Mesenchymal stem cell (in vitro differentiated cells and primary cell): Measurements from ENCODE around the gene USP20.

Experiments
- DNase-seq: peaks from one replicate; pipeline ENCODE4 v3.0.0-alpha.2; 2013
- H2AFZ ChIP-seq: one replicate; pipeline ENCODE4 v1.6.1; 2013; ENCODE audit warnings: low read depth, mild to moderate bottlenecking, control low read depth, inconsistent platforms, low read length, moderate library complexity
- H2AK5ac ChIP-seq: 2 replicates; pipeline ENCODE4 v1.6.1; 2013; ENCODE audit warnings: low read length, moderate library complexity, mild to moderate bottlenecking, inconsistent platforms; ENCODE audit not compliant: severe bottlenecking
- H2BK120ac ChIP-seq: one replicate; pipeline ENCODE4 v1.6.1; 2013; ENCODE audit warnings: low read depth, mild to moderate bottlenecking, inconsistent platforms, low read length, moderate library complexity
- H2BK12ac ChIP-seq, 2 experiments: one replicate each; pipeline ENCODE4 v1.6.1; 2013; ENCODE audit warnings: inconsistent platforms in 2 of 2, low read length in 2 of 2, mild to moderate bottlenecking in 2 of 2, moderate library complexity in 2 of 2, control low read depth in 1 of 2
- H2BK15ac ChIP-seq: one replicate; pipeline ENCODE4 v1.6.1; 2013; ENCODE audit warnings: mild to moderate bottlenecking, low read depth, inconsistent platforms; ENCODE audit not compliant: poor library complexity, severe bottlenecking
- H2BK5ac ChIP-seq: 2 replicates; pipeline ENCODE4 v1.6.1; 2013; ENCODE audit warnings: low read depth, mild to moderate bottlenecking, low read length, control low read depth, inconsistent platforms; ENCODE audit not compliant: poor library complexity, severe bottlenecking
- H3K14ac ChIP-seq, 2 experiments: one replicate each; pipeline ENCODE4 v1.6.1; 2013; ENCODE audit warnings: inconsistent platforms in 2 of 2, low read length in 2 of 2, control low read depth in 1 of 2, mild to moderate bottlenecking in 1 of 2, moderate library complexity in 1 of 2
- H3K18ac ChIP-seq, 2 experiments: one replicate each; pipeline ENCODE4 v1.6.1; 2013; ENCODE audit warnings: inconsistent platforms in 2 of 2, low read length in 2 of 2, control low read depth in 1 of 2, low read depth in 1 of 2, mild to moderate bottlenecking in 1 of 2
- H3K23ac ChIP-seq, 2 experiments: one replicate each; pipeline ENCODE4 v1.6.1; 2013; ENCODE audit warnings: inconsistent platforms in 2 of 2, low read length in 2 of 2, mild to moderate bottlenecking in 2 of 2, moderate library complexity in 2 of 2, control low read depth in 1 of 2
- H3K27ac ChIP-seq: 2 replicates; pipeline ENCODE4 v1.5.1; 2013; ENCODE audit warnings: mild to moderate bottlenecking, moderate library complexity, low read length, control low read depth, inconsistent platforms; ENCODE audit not compliant: poor library complexity, severe bottlenecking
- H3K27me3 ChIP-seq, 2 experiments: 2 replicates each; pipeline versions ENCODE4 v1.6.1 to v1.7.0; 2013; ENCODE audit warnings: low read length in 2 of 2, mild to moderate bottlenecking in 2 of 2, moderate library complexity in 2 of 2, control low read depth in 1 of 2, inconsistent platforms in 1 of 2; ENCODE audit not compliant: control insufficient read depth in 1 of 2, insufficient read depth in 1 of 2
- H3K36me3 ChIP-seq, 2 experiments: 2 replicates each; pipeline versions ENCODE4 v1.6.1 to v1.7.0; 2013; ENCODE audit warnings: low read length in 2 of 2, control low read depth in 1 of 2, inconsistent platforms in 1 of 2, low read depth in 1 of 2, mild to moderate bottlenecking in 1 of 2; ENCODE audit not compliant: insufficient read depth in 2 of 2, control insufficient read depth in 1 of 2
- H3K4ac ChIP-seq, 2 experiments: one replicate each; pipeline ENCODE4 v1.6.1; 2013; ENCODE audit warnings: inconsistent platforms in 2 of 2, low read length in 2 of 2, mild to moderate bottlenecking in 2 of 2, moderate library complexity in 2 of 2, control low read depth in 1 of 2, low read depth in 1 of 2
- H3K4me1 ChIP-seq: 2 replicates; pipeline ENCODE4 v1.6.1; 2013; ENCODE audit warnings: low read depth, low read length, control low read depth; ENCODE audit not compliant: control insufficient read depth, insufficient read depth
- H3K4me2 ChIP-seq: 2 replicates; pipeline ENCODE4 v1.6.1; 2013; ENCODE audit warnings: low read length, mild to moderate bottlenecking, inconsistent platforms; ENCODE audit not compliant: poor library complexity, severe bottlenecking
- H3K4me3 ChIP-seq, 2 experiments: 2 replicates each; pipeline versions ENCODE4 v1.5.1 to v1.7.0; 2013; ENCODE audit warnings: low read length in 2 of 2, mild to moderate bottlenecking in 2 of 2, control low read depth in 1 of 2, low read depth in 1 of 2; ENCODE audit not compliant: insufficient read depth in 1 of 2
- H3K79me1 ChIP-seq: replicated peaks from 2 replicates; pipeline ENCODE4 v1.6.1; 2013; ENCODE audit warnings: mild to moderate bottlenecking, control low read depth, low read length, inconsistent platforms; ENCODE audit not compliant: poor library complexity, severe bottlenecking
- H3K9ac ChIP-seq: 2 replicates; pipeline ENCODE4 v1.7.0; 2013; ENCODE audit warnings: mild to moderate bottlenecking, low read length, moderate library complexity
- H3K9me3 ChIP-seq: 2 replicates; pipeline ENCODE4 v1.7.0; 2013; ENCODE audit warnings: mild to moderate bottlenecking, low read length; ENCODE audit not compliant: control insufficient read depth
- H4K8ac ChIP-seq: one replicate; pipeline ENCODE4 v1.6.1; 2013; ENCODE audit warnings: inconsistent platforms, mild to moderate bottlenecking, low read length, moderate library complexity
- H4K91ac ChIP-seq: one replicate; pipeline ENCODE4 v1.6.1; 2013; ENCODE audit warnings: mild to moderate bottlenecking, low read length, inconsistent platforms
- WGBS: methylation state at CpG from one replicate; pipeline ENCODE4 v1.1.7; 2013; ENCODE audit warnings: mixed read lengths; 5-methylcytosine and 5-hydroxymethylcytosine counted together
- small RNA-seq: library from polyadenylated mRNA; stranded (forward); fragments of <200 nt; extraction: miRNeasy Mini kit (QIAGEN cat#:217004); gene quantifications from one replicate; pipeline ENCODE3, GENCODE V24; 2013; ENCODE audit warnings: low read depth

The USP20 gene

GRCh38 chr9:129930743-129931142 lies 95.5 kb downstream of the USP20 start:
- H3K36me3 ChIP-seq = peaks cover 0 to 28% of the 10 kb centered on the region in 2 experiments
- H3K14ac ChIP-seq = no peak overlapping the region
- no peak overlapping the region for H3K4me2 ChIP-seq
- H3K79me1 ChIP-seq = no peaks in the 10 kb centered on the region
- H3K27me3 ChIP-seq = no peaks in the 10 kb centered on the region
- WGBS = 95% methylated on average over 2 of the region's 2 CpGs
- no peak overlapping the region for H3K18ac ChIP-seq
- no peak overlapping the region for H2AK5ac ChIP-seq
- H2BK15ac ChIP-seq = no peak overlapping the region
- H3K27ac ChIP-seq = no peak overlapping the region
- no peak overlapping the region for H3K9ac ChIP-seq
- no peak overlapping the region for H3K23ac ChIP-seq
- H4K8ac ChIP-seq = peak overlapping the region; percentile 37
- H3K4me1 ChIP-seq = no peaks in the 10 kb centered on the region
- H2BK5ac ChIP-seq = peak overlapping the region; percentile 8
- no peak for DNase-seq
- no peak overlapping the region for H2AFZ ChIP-seq
- H3K4ac ChIP-seq = peak overlapping the region in 1 of 2 experiments; percentile 51
- no peaks in the 10 kb centered on the region for H3K9me3 ChIP-seq
- H2BK12ac ChIP-seq = no peak overlapping the region
- peak overlapping the region; percentile 61 for H2BK120ac ChIP-seq
- no peak overlapping the region for H3K4me3 ChIP-seq
- H4K91ac ChIP-seq = no peak overlapping the region

Small RNAs within 50 kb of the gene (small RNA-seq; reads per million reads assigned to genes)
- 0.86 reads per million for gene MIR6855
